ENCODE measurements around the gene SLC10A1. TPM values are rescaled to one million over a fixed set of nuclear protein-coding genes. Genes with fewer than 3 reads are reported as not detected.
A peak's percentile ranks its signal among the peaks of the same experiment; 100 is the strongest.

SLC10A1 gene
- total RNA-seq, 1 donor from 2014 or later: not detected

GRCh38 chr14:69767369-69767999 lies 29.6 kb downstream of the SLC10A1 start:
- ChIA-PET POLR2A (interaction anchor here (0.5 to 3.1 kb wide), 23 partner anchors 9 to 1951 kb away, joined by 3 to 38 read pairs (median 4); partner anchors contain the start of genes DCAF5, ERH, EXD2 and MAP3K9), CTCF (no interaction called here)
- Mint-ChIP-seq H3K27ac (peak overlapping the region; percentile 100), H3K36me3 (ENCODE audit: low read depth) (peaks cover 54% of the 10 kb centered on the region), H3K4me3 (peak overlapping the region; percentile 98), H3K4me1 (peaks cover 55% of the 10 kb centered on the region), H3K27me3 (no peaks in the 10 kb centered on the region), H3K9me3 (no peaks in the 10 kb centered on the region)
- no peak for TF ChIP-seq CTCF (IDR thresholded peaks at IDR 0.05)
- ATAC-seq (ENCODE audit: low read depth): peak; percentile 71
- DNase-seq: peak; percentile 82
- intact Hi-C loops (cut with micrococcal nuclease): loop anchor here (1.0 to 2.0 kb wide), 5 partner anchors 156 to 1042 kb away; partner anchors contain the start of genes COX16, DCAF5, ERH and MAP3K9

GRCh38 chr14:69766984-69767368 lies 30.1 kb downstream of the SLC10A1 start, which contains the start of gene SRSF5:
Gene SRSF5 (plus strand): TSS chr14:69767142. CDS start chr14:69768157, 1,015 bp downstream.
- Mint-ChIP-seq H3K27me3 (no peaks in the 10 kb centered on the region), H3K4me3 (peak within 1 kb of the TSS; percentile 98), H3K36me3 (ENCODE audit: low read depth) (peaks cover 49% of the 10 kb centered on the region), H3K9me3 (no peaks in the 10 kb centered on the region), H3K4me1 (peaks cover 51% of the 10 kb centered on the region), H3K27ac (peak within 1 kb of the TSS; percentile 100)
- CTCF ChIA-PET: interaction anchor here (1.1 kb wide), 1 partner anchor 182 kb away, joined by 5 read pairs; no protein-coding TSS in a partner anchor
- POLR2A ChIA-PET: interaction anchor here (0.5 to 3.1 kb wide), 31 partner anchors 9 to 1950 kb away, joined by 3 to 38 read pairs (median 3); partner anchors contain the start of genes COX16, DCAF5, ERH and EXD2
- TF ChIP-seq CTCF (IDR thresholded peaks at IDR 0.05): no peak
- peak; percentile 92 for DNase-seq
- peak; percentile 78 for ATAC-seq (ENCODE audit: low read depth)
- intact Hi-C loops (cut with micrococcal nuclease): loop anchor here (1.0 to 2.0 kb wide), 5 partner anchors 156 to 1042 kb away; partner anchors contain the start of genes COX16, DCAF5, ERH and MAP3K9

GRCh38 chr14:69763761-69764510 lies 33.1 kb downstream of the SLC10A1 start:
- POLR2A ChIA-PET: no interaction called here
- no peaks in the 10 kb centered on the region for H3K27me3 Mint-ChIP-seq
- no peaks in the 10 kb centered on the region for H3K9me3 Mint-ChIP-seq
- ATAC-seq (ENCODE audit: low read depth) (no peak), DNase-seq (no peak)
- intact Hi-C loops (cut with micrococcal nuclease): no loop called here
- H3K4me3 Mint-ChIP-seq: no peak overlapping the region
- CTCF ChIA-PET: no interaction called here
- H3K4me1 Mint-ChIP-seq: peaks cover 28% of the 10 kb centered on the region
- no peak for TF ChIP-seq CTCF (IDR thresholded peaks at IDR 0.05)
- no peak overlapping the region for H3K27ac Mint-ChIP-seq
- peaks cover 24% of the 10 kb centered on the region for H3K36me3 Mint-ChIP-seq (ENCODE audit: low read depth)

GRCh38 chr14:69760810-69761209 lies 36.2 kb downstream of the SLC10A1 start:
- Mint-ChIP-seq H3K4me3 (no peak overlapping the region), H3K4me1 (peaks cover 2% of the 10 kb centered on the region), H3K27ac (no peak overlapping the region), H3K27me3 (no peaks in the 10 kb centered on the region), H3K36me3 (ENCODE audit: low read depth) (no peaks in the 10 kb centered on the region), H3K9me3 (no peaks in the 10 kb centered on the region)
- CTCF ChIA-PET: no interaction called here
- TF ChIP-seq CTCF (IDR thresholded peaks at IDR 0.05): no peak
- intact Hi-C loops (cut with micrococcal nuclease): no loop called here
- POLR2A ChIA-PET: no interaction called here
- no peak for ATAC-seq (ENCODE audit: low read depth)
- no peak for DNase-seq

- Mint-ChIP-seq H3K4me1 (peaks cover 8% of the 10 kb centered on the region), H3K9me3 (no peaks in the 10 kb centered on the region), H3K4me3 (no peak overlapping the region), H3K36me3 (ENCODE audit: low read depth) (no peaks in the 10 kb centered on the region), H3K27ac (no peak overlapping the region), H3K27me3 (no peaks in the 10 kb centered on the region)
- POLR2A ChIA-PET: no interaction called here
- ATAC-seq (ENCODE audit: low read depth) (no peak), DNase-seq (no peak)
- CTCF ChIA-PET: no interaction called here
- TF ChIP-seq CTCF (IDR thresholded peaks at IDR 0.05): no peak
- intact Hi-C loops (cut with micrococcal nuclease): no loop called here
Observed at GRCh38 chr14:69756298-69756697, 40.7 kb downstream of the SLC10A1 start.

Measured in activated B cell treated with CpG ODN at 0.5 μM for 24 hours (primary cell).